MM.1S (cell line): ENCODE measurements around the gene MRM1.

Source experiments
- CTCF ChIP-seq: fragments of 300-600 bp; sonication (generic); IDR thresholded peaks from 2 replicates; pipeline ENCODE4 v1.5.1; 2016; ENCODE audit warnings: antibody characterized with exemption, low read length, mixed read lengths
- EZH2 ChIP-seq: fragments of 300-600 bp; sonication (generic); optimal IDR thresholded peaks from 2 replicates; pipeline ENCODE3; 2017; ENCODE audit warnings: low read depth, mild to moderate bottlenecking, antibody characterized with exemption, low read length, mixed read lengths
- EZH2phosphoT487 ChIP-seq: fragments of 300-600 bp; sonication (generic); IDR thresholded peaks from 2 replicates; pipeline ENCODE4 v1.6.1; 2018; ENCODE audit warnings: antibody characterized with exemption, low read length

- no peak for TF ChIP-seq CTCF
- TF ChIP-seq EZH2: no peak
- TF ChIP-seq EZH2phosphoT487: no peak
These were observed 28.7 kb downstream of the MRM1 start for GRCh38 chr17:36629970-36630502.
